ENCODE results near the gene CAMK1D.
"Not testable (repeated sequence)": the region's sequence is repeated elsewhere in the genome, so short reads cannot be mapped to it uniquely, and the experiment has no call there.

GRCh38 chr10:12725580-12725888 is 376.2 kb downstream of the CAMK1D start:
- TF ChIP-seq POLR2A, CTCF (IDR thresholded peaks at IDR 0.05): not testable (repeated sequence)

Data from heart left ventricle (tissue), 13 donors.